Neural crest cell (in vitro differentiated cells): ENCODE results near the gene STMN3. TPM values are rescaled to one million over a fixed set of nuclear protein-coding genes. Genes with fewer than 3 reads are reported as not detected.
A peak's percentile ranks its signal among the peaks of the same experiment; 100 is the strongest.

ENCODE experiments used
- DNase-seq: peaks from one replicate; pipeline ENCODE4 v3.0.0; 2021; ENCODE audit warnings: low read depth, mixed read lengths, low spot score
- H3K27ac Mint-ChIP-seq: one replicate; pipeline ENCODE4 v1.8.0; 2021; ENCODE audit warnings: mild to moderate bottlenecking, mixed read lengths; ENCODE audit not compliant: unreplicated experiment
- H3K27me3 Mint-ChIP-seq: 2 replicates; pipeline ENCODE4 v1.8.0; 2021; ENCODE audit warnings: low read depth, mild to moderate bottlenecking, mixed read lengths
- H3K36me3 Mint-ChIP-seq: 2 replicates; pipeline ENCODE4 v1.8.0; 2021; ENCODE audit warnings: low read depth, mild to moderate bottlenecking, mixed read lengths
- H3K4me1 Mint-ChIP-seq: 2 replicates; pipeline ENCODE4 v1.8.0; 2021; ENCODE audit warnings: mixed read lengths
- H3K4me3 Mint-ChIP-seq: one replicate; pipeline ENCODE4 v1.8.0; 2021; ENCODE audit warnings: mild to moderate bottlenecking, mixed read lengths
- H3K9me3 Mint-ChIP-seq: 2 replicates; pipeline ENCODE4 v1.8.0; 2021; ENCODE audit warnings: mixed read lengths
- total RNA-seq: library from RNA; stranded (reverse); gene quantifications from 2 replicates; pipeline ENCODE4 v1.2.1, GENCODE V29; 2021
- TF ChIP-seq, protein P1 (sequence below): fragments of 200-600 bp; sonication (generic); conservative IDR thresholded peaks from 2 replicates; pipeline ENCODE4 v1.5.0; 2021; ENCODE audit warnings: antibody characterized with exemption, mild to moderate bottlenecking

STMN3 gene
- total RNA-seq, 1 donor from 2014 or later: 101 TPM

DNA sequence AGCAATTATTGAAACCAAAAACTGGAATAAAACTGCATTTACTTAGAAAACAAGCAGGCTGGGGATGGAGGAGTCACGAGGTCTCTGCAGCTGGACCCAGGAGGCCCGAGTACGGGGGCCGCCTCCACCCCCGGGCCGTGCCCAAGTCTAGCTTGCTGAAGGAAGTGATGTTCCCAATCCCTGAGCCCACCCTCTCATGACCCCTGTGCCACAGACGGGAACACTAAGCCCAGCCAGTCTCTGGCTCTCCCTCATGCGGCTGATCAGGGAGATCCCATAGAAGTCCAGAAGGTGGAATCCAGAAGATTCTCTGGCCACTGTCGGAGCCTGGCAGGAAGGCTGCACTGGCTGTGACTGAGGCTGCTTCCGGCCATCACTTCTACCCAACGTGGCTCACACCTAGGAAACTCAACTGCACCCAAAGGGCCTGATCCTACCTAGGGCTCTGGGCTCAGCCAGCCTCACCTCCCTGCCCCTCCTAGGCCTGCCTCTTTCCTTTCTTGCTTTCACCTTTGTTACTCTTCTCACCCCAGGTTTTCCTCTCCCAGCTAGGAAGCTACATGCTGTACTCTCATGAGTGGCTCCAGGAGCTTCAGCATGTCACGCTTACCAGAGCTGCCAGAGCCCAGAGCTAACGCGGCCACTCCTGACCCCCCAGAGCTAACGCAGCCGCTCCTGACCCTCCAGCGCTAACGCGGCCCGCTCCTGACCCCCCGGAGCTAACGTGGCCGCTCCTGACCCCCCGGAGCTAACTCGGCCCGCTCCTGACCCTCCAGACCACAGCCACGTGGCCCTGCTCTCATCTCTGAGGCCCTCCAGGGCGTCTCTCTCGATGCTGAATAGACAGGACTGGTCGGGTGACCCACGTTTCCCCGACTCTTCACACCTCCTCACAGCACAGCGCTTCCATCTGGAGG is 54.5 kb downstream of the STMN3 start:
- no peak for DNase-seq
- Mint-ChIP-seq H3K36me3 (peaks cover 7% of the 10 kb centered on the region), H3K27ac (peak overlapping the region; percentile 91), H3K4me1 (no peaks in the 10 kb centered on the region), H3K9me3 (no peaks in the 10 kb centered on the region), H3K4me3 (no peak overlapping the region), H3K27me3 (no peaks in the 10 kb centered on the region)
- TF ChIP-seq, protein P1, sequence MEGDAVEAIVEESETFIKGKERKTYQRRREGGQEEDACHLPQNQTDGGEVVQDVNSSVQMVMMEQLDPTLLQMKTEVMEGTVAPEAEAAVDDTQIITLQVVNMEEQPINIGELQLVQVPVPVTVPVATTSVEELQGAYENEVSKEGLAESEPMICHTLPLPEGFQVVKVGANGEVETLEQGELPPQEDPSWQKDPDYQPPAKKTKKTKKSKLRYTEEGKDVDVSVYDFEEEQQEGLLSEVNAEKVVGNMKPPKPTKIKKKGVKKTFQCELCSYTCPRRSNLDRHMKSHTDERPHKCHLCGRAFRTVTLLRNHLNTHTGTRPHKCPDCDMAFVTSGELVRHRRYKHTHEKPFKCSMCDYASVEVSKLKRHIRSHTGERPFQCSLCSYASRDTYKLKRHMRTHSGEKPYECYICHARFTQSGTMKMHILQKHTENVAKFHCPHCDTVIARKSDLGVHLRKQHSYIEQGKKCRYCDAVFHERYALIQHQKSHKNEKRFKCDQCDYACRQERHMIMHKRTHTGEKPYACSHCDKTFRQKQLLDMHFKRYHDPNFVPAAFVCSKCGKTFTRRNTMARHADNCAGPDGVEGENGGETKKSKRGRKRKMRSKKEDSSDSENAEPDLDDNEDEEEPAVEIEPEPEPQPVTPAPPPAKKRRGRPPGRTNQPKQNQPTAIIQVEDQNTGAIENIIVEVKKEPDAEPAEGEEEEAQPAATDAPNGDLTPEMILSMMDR: no peak

DNA sequence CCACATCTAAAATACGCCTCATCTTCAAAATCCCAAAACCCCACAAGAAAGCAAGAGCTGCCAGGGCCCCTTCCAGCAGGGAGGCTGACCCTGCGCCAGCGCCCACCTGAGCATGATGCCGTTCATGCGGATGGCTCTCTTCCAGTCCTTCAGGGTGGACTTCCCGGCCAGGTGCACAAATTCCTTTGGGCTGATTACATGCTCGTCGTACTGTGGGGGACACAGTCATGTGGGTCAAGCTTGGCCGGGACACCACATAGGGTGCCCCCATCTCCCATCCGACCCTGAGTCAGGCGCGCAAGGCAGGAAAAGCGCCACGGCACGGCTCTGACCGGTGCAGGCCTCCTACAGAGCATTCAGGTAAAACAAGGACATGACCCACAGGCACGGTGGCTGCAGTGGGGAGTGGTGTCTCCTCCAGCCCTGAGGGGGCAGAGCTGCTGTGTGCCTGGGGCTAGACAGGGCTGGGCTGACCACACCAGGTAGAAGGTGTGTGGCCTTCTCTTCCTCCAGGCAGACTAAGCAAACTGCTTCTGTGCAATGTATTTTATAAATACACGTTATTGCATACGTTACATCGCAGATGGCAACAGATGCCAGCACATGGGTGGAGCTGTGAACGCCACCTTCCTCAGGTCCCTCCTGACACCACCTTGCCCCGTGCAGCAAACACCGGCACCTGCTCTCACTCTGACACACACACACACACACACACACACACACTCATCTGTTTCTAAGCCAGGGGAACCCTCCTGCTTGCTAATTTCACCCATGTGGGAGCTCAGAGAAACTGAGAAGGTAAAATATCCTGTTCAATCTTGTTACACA is 55.4 kb downstream of the STMN3 start:
- H3K27me3 Mint-ChIP-seq: no peaks in the 10 kb centered on the region
- H3K27ac Mint-ChIP-seq: no peak overlapping the region
- H3K4me1 Mint-ChIP-seq: no peaks in the 10 kb centered on the region

DNA sequence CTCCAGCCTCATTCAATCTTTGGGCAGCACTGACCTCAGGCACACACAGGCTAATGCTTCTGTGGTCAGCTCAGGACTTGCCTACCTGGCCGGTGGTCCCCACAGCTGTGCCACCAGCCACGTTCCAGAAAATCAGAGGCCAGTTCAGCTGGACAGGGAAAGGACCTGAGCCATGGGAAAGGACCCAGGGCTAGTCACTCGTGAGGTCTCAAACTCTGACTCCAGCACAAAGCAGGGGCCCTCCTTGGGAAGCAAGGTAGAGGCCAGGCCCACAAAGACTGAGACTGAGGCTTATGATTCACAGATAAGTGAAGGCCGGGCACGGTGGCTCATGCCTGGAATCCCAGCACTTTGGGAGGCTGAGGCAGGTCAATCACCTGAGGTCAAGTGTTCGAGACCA is 56.8 kb downstream of the STMN3 start:
- no peaks in the 10 kb centered on the region for H3K27me3 Mint-ChIP-seq
- H3K9me3 Mint-ChIP-seq: no peaks in the 10 kb centered on the region
- no peaks in the 10 kb centered on the region for H3K36me3 Mint-ChIP-seq
- TF ChIP-seq, protein P1: no peak
- no peak for DNase-seq
- H3K27ac Mint-ChIP-seq: no peak overlapping the region
- no peak overlapping the region for H3K4me3 Mint-ChIP-seq
- H3K4me1 Mint-ChIP-seq: no peaks in the 10 kb centered on the region

More for the DNA sequence above, 55.4 kb downstream of the STMN3 start:
- no peak overlapping the region for H3K4me3 Mint-ChIP-seq
- H3K36me3 Mint-ChIP-seq: peaks cover 5% of the 10 kb centered on the region
- no peak for DNase-seq
- TF ChIP-seq, protein P1: no peak
- H3K9me3 Mint-ChIP-seq: no peaks in the 10 kb centered on the region

DNA sequence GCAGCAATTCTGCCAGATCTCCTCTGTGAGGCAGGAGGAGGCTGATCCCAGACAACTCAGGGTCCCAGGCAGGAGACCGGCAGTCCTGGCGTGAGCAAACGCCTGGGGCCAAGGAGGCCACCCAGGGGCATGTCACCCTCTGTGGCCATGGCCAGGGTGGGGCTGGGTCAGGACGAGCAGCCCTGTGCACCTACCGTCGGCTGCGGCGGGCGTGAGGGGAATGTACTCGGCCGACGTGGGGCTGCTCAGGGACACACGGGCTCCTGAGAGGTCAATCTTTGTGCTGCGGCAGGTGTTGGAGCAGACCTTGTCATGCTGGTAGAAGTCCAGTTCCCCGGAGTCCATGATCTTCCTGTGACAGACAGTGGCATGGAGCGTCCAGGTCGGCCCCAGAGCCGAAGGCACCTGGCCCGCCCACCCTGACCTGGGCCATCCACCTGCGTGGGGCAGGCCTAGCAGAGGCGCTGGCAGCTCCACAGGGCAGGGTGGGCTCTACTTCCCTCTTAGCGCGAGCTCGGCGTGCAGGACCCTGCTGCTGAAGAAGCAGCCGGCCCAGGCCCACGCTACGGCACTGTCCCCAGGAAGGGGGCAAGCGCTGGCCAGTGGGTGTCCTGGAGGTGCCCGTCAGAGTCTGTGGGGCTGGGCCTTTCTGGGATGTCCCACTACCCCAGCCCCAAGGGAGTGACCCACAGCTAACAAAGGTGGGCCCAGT is 57.7 kb downstream of the STMN3 start:
- H3K4me3 Mint-ChIP-seq: no peak overlapping the region
- TF ChIP-seq, protein P1: no peak
- no peaks in the 10 kb centered on the region for H3K4me1 Mint-ChIP-seq
- no peak for DNase-seq
- H3K36me3 Mint-ChIP-seq: peaks cover 5% of the 10 kb centered on the region
- H3K9me3 Mint-ChIP-seq: no peaks in the 10 kb centered on the region
- no peak overlapping the region for H3K27ac Mint-ChIP-seq
- H3K27me3 Mint-ChIP-seq: no peaks in the 10 kb centered on the region

DNA sequence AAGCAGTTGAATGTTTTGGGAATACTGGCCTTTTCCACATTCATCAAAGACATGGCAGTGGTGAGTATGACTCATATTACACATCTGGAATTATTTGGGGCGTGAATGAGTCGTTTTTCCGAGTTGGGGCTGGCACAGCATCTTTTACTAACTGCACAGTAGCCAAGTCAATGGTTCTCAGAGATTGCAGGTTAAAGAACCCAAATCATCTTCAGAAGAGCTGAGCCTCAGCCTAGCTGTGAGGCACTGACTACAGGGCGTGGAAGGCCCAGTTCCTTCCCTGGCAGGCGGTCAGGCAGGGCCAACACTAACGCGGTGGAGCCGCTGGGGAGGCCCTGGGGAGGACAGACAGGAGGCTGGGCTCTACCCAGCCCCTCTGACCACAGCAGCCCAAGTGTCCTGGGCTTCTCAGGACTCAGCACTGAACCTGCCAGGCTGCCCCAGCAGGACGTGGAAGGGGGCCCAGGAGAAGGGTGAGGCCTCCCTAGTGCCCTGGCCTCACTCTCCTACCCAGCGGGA is 59.1 kb downstream of the STMN3 start:
- TF ChIP-seq, protein P1: no peak
- no peaks in the 10 kb centered on the region for H3K4me1 Mint-ChIP-seq
- no peak overlapping the region for H3K4me3 Mint-ChIP-seq
- no peaks in the 10 kb centered on the region for H3K9me3 Mint-ChIP-seq
- no peaks in the 10 kb centered on the region for H3K27me3 Mint-ChIP-seq
- H3K36me3 Mint-ChIP-seq: peaks cover 5% of the 10 kb centered on the region
- no peak overlapping the region for H3K27ac Mint-ChIP-seq
- DNase-seq: no peak
